ENCODE data around the gene PRR16.

Gene PRR16

GRCh38 chr5:120544043-120544442 lies 79.9 kb downstream of the PRR16 start:
- no peak overlapping the region for H2AK5ac ChIP-seq (ENCODE audit: low read length)
- H2BK120ac ChIP-seq (ENCODE audit: low read depth, low read length) = no peak overlapping the region
- no peaks in the 10 kb centered on the region for H3K27me3 ChIP-seq (ENCODE audit: insufficient read depth, low read length, poor library complexity)
- no peak overlapping the region for H3K9ac ChIP-seq (ENCODE audit: low read length)
- no peak overlapping the region for H4K8ac ChIP-seq (ENCODE audit: low read depth, low read length)
- no peak overlapping the region for H2BK5ac ChIP-seq (ENCODE audit: low read length)
- no peaks in the 10 kb centered on the region for H3K4me1 ChIP-seq (ENCODE audit: control insufficient read depth, low read depth, low read length)
- H3K79me2 ChIP-seq (ENCODE audit: control insufficient read depth, insufficient read depth, low read length) = no peaks in the 10 kb centered on the region
- no peak overlapping the region for H3K27ac ChIP-seq (ENCODE audit: low read depth, low read length)
- H3K56ac ChIP-seq (ENCODE audit: low read length) = no peak overlapping the region
- H3K79me1 ChIP-seq (ENCODE audit: low read length) = no peaks in the 10 kb centered on the region
- no peak overlapping the region for H3K23ac ChIP-seq (ENCODE audit: low read length)
- no peak overlapping the region for H3K18ac ChIP-seq (ENCODE audit: low read length)
- no CpG with 5 or more reads among the region's 2 CpGs for WGBS (ENCODE audit: extremely low coverage, insufficient coverage, low lambda C conversion rate)
- H3K4me3 ChIP-seq (ENCODE audit: low read length) = no peak overlapping the region
- H3K36me3 ChIP-seq (ENCODE audit: control insufficient read depth, insufficient read depth, low read length) = no peaks in the 10 kb centered on the region
- H2BK15ac ChIP-seq (replicated peaks; ENCODE audit: low read depth) = no peak overlapping the region
- H3K4me2 ChIP-seq (ENCODE audit: low read length) = no peak overlapping the region
- no peak for DNase-seq
- no peak overlapping the region for H4K5ac ChIP-seq (ENCODE audit: low read length)
- no peak overlapping the region for H3K4ac ChIP-seq (ENCODE audit: low read depth, low read length)

GRCh38 chr5:120545007-120545406 lies 80.9 kb downstream of the PRR16 start:
- Histone ChIP-seq H3K4me3 (ENCODE audit: low read length) (no peak overlapping the region), H3K4ac (ENCODE audit: low read depth, low read length) (no peak overlapping the region), H2BK15ac (replicated peaks; ENCODE audit: low read depth) (no peak overlapping the region), H2AK5ac (ENCODE audit: low read length) (no peak overlapping the region), H3K56ac (ENCODE audit: low read length) (no peak overlapping the region), H3K27me3 (ENCODE audit: insufficient read depth, low read length, poor library complexity) (no peaks in the 10 kb centered on the region), H3K36me3 (ENCODE audit: control insufficient read depth, insufficient read depth, low read length) (no peaks in the 10 kb centered on the region), H3K79me2 (ENCODE audit: control insufficient read depth, insufficient read depth, low read length) (no peaks in the 10 kb centered on the region), H3K9ac (ENCODE audit: low read length) (no peak overlapping the region), H3K18ac (ENCODE audit: low read length) (no peak overlapping the region), H3K4me2 (ENCODE audit: low read length) (no peak overlapping the region), H3K23ac (ENCODE audit: low read length) (no peak overlapping the region), H2BK120ac (ENCODE audit: low read depth, low read length) (no peak overlapping the region), H2BK5ac (ENCODE audit: low read length) (no peak overlapping the region), H4K5ac (ENCODE audit: low read length) (no peak overlapping the region), H4K8ac (ENCODE audit: low read depth, low read length) (no peak overlapping the region), H3K4me1 (ENCODE audit: control insufficient read depth, low read depth, low read length) (no peaks in the 10 kb centered on the region), H3K79me1 (ENCODE audit: low read length) (no peaks in the 10 kb centered on the region), H3K27ac (ENCODE audit: low read depth, low read length) (no peak overlapping the region)
- 100% methylated on average over 2 of the region's 3 CpGs for WGBS (ENCODE audit: extremely low coverage, insufficient coverage, low lambda C conversion rate)
- no peak for DNase-seq

GRCh38 chr5:120545951-120546350 lies 81.9 kb downstream of the PRR16 start:
- Histone ChIP-seq H2AK5ac (ENCODE audit: low read length) (no peak overlapping the region), H3K4me3 (ENCODE audit: low read length) (no peak overlapping the region), H3K23ac (ENCODE audit: low read length) (no peak overlapping the region), H3K79me2 (ENCODE audit: control insufficient read depth, insufficient read depth, low read length) (no peaks in the 10 kb centered on the region), H3K4ac (ENCODE audit: low read depth, low read length) (no peak overlapping the region), H3K36me3 (ENCODE audit: control insufficient read depth, insufficient read depth, low read length) (no peaks in the 10 kb centered on the region), H2BK5ac (ENCODE audit: low read length) (no peak overlapping the region), H3K27ac (ENCODE audit: low read depth, low read length) (no peak overlapping the region), H4K5ac (ENCODE audit: low read length) (no peak overlapping the region), H3K79me1 (ENCODE audit: low read length) (no peaks in the 10 kb centered on the region), H2BK15ac (replicated peaks; ENCODE audit: low read depth) (no peak overlapping the region), H4K8ac (ENCODE audit: low read depth, low read length) (no peak overlapping the region), H3K18ac (ENCODE audit: low read length) (no peak overlapping the region), H3K9ac (ENCODE audit: low read length) (no peak overlapping the region), H3K4me2 (ENCODE audit: low read length) (no peak overlapping the region), H2BK120ac (ENCODE audit: low read depth, low read length) (no peak overlapping the region), H3K4me1 (ENCODE audit: control insufficient read depth, low read depth, low read length) (no peaks in the 10 kb centered on the region), H3K56ac (ENCODE audit: low read length) (no peak overlapping the region), H3K27me3 (ENCODE audit: insufficient read depth, low read length, poor library complexity) (no peaks in the 10 kb centered on the region)
- DNase-seq = no peak
- no CpG with 5 or more reads among the region's 3 CpGs for WGBS (ENCODE audit: extremely low coverage, insufficient coverage, low lambda C conversion rate)

GRCh38 chr5:120546922-120547321 lies 82.8 kb downstream of the PRR16 start:
- H2BK15ac ChIP-seq (replicated peaks; ENCODE audit: low read depth) = no peak overlapping the region
- DNase-seq = peak; percentile 55

GRCh38 chr5:120550358-120550757 lies 86.3 kb downstream of the PRR16 start:
- H2AK5ac ChIP-seq (ENCODE audit: low read length) = no peak overlapping the region
- H2BK5ac ChIP-seq (ENCODE audit: low read length) = no peak overlapping the region
- H3K79me2 ChIP-seq (ENCODE audit: control insufficient read depth, insufficient read depth, low read length) = no peaks in the 10 kb centered on the region
- H3K27me3 ChIP-seq (ENCODE audit: insufficient read depth, low read length, poor library complexity) = no peaks in the 10 kb centered on the region
- no peak overlapping the region for H4K5ac ChIP-seq (ENCODE audit: low read length)
- no peak overlapping the region for H3K4me3 ChIP-seq (ENCODE audit: low read length)
- no peak overlapping the region for H3K56ac ChIP-seq (ENCODE audit: low read length)
- H3K4ac ChIP-seq (ENCODE audit: low read depth, low read length) = no peak overlapping the region
- no peak overlapping the region for H2BK15ac ChIP-seq (replicated peaks; ENCODE audit: low read depth)
- H3K18ac ChIP-seq (ENCODE audit: low read length) = no peak overlapping the region
- no peak overlapping the region for H3K4me2 ChIP-seq (ENCODE audit: low read length)
- WGBS (ENCODE audit: extremely low coverage, insufficient coverage, low lambda C conversion rate) = no CpG with 5 or more reads among the region's 2 CpGs
- H3K9ac ChIP-seq (ENCODE audit: low read length) = no peak overlapping the region
- no peaks in the 10 kb centered on the region for H3K4me1 ChIP-seq (ENCODE audit: control insufficient read depth, low read depth, low read length)
- DNase-seq = no peak
- H4K8ac ChIP-seq (ENCODE audit: low read depth, low read length) = no peak overlapping the region
- no peak overlapping the region for H2BK120ac ChIP-seq (ENCODE audit: low read depth, low read length)
- H3K23ac ChIP-seq (ENCODE audit: low read length) = no peak overlapping the region
- H3K79me1 ChIP-seq (ENCODE audit: low read length) = no peaks in the 10 kb centered on the region
- H3K27ac ChIP-seq (ENCODE audit: low read depth, low read length) = no peak overlapping the region
- no peaks in the 10 kb centered on the region for H3K36me3 ChIP-seq (ENCODE audit: control insufficient read depth, insufficient read depth, low read length)

More at GRCh38 chr5:120546922-120547321, 82.8 kb downstream of the PRR16 start:
- Histone ChIP-seq H2BK5ac (ENCODE audit: low read length) (no peak overlapping the region), H3K18ac (ENCODE audit: low read length) (no peak overlapping the region), H4K5ac (ENCODE audit: low read length) (no peak overlapping the region), H3K36me3 (ENCODE audit: control insufficient read depth, insufficient read depth, low read length) (no peaks in the 10 kb centered on the region), H3K4me3 (ENCODE audit: low read length) (no peak overlapping the region), H2BK120ac (ENCODE audit: low read depth, low read length) (no peak overlapping the region), H3K56ac (ENCODE audit: low read length) (no peak overlapping the region), H3K4me1 (ENCODE audit: control insufficient read depth, low read depth, low read length) (no peaks in the 10 kb centered on the region), H3K9ac (ENCODE audit: low read length) (no peak overlapping the region), H4K8ac (ENCODE audit: low read depth, low read length) (no peak overlapping the region), H3K23ac (ENCODE audit: low read length) (no peak overlapping the region), H3K79me1 (ENCODE audit: low read length) (no peaks in the 10 kb centered on the region), H3K27me3 (ENCODE audit: insufficient read depth, low read length, poor library complexity) (no peaks in the 10 kb centered on the region), H3K4ac (ENCODE audit: low read depth, low read length) (no peak overlapping the region), H3K79me2 (ENCODE audit: control insufficient read depth, insufficient read depth, low read length) (no peaks in the 10 kb centered on the region), H3K27ac (ENCODE audit: low read depth, low read length) (no peak overlapping the region), H3K4me2 (ENCODE audit: low read length) (no peak overlapping the region), H2AK5ac (ENCODE audit: low read length) (no peak overlapping the region)
- no CpG with 5 or more reads among the region's 2 CpGs for WGBS (ENCODE audit: extremely low coverage, insufficient coverage, low lambda C conversion rate)

GRCh38 chr5:120552638-120553037 lies 88.5 kb downstream of the PRR16 start:
- no peak for DNase-seq
- no peak overlapping the region for H2AK5ac ChIP-seq (ENCODE audit: low read length)
- H3K4me3 ChIP-seq (ENCODE audit: low read length) = no peak overlapping the region
- no peak overlapping the region for H3K9ac ChIP-seq (ENCODE audit: low read length)
- no peaks in the 10 kb centered on the region for H3K36me3 ChIP-seq (ENCODE audit: control insufficient read depth, insufficient read depth, low read length)
- no peak overlapping the region for H2BK120ac ChIP-seq (ENCODE audit: low read depth, low read length)
- H2BK5ac ChIP-seq (ENCODE audit: low read length) = no peak overlapping the region
- H3K18ac ChIP-seq (ENCODE audit: low read length) = no peak overlapping the region
- H3K27ac ChIP-seq (ENCODE audit: low read depth, low read length) = no peak overlapping the region
- no CpG with 5 or more reads among the region's 3 CpGs for WGBS (ENCODE audit: extremely low coverage, insufficient coverage, low lambda C conversion rate)
- no peaks in the 10 kb centered on the region for H3K79me2 ChIP-seq (ENCODE audit: control insufficient read depth, insufficient read depth, low read length)
- no peak overlapping the region for H3K23ac ChIP-seq (ENCODE audit: low read length)
- H3K79me1 ChIP-seq (ENCODE audit: low read length) = no peaks in the 10 kb centered on the region
- no peak overlapping the region for H3K4ac ChIP-seq (ENCODE audit: low read depth, low read length)
- H4K8ac ChIP-seq (ENCODE audit: low read depth, low read length) = no peak overlapping the region
- no peak overlapping the region for H3K56ac ChIP-seq (ENCODE audit: low read length)
- no peak overlapping the region for H3K4me2 ChIP-seq (ENCODE audit: low read length)
- no peaks in the 10 kb centered on the region for H3K27me3 ChIP-seq (ENCODE audit: insufficient read depth, low read length, poor library complexity)
- no peak overlapping the region for H2BK15ac ChIP-seq (replicated peaks; ENCODE audit: low read depth)
- no peak overlapping the region for H4K5ac ChIP-seq (ENCODE audit: low read length)
- H3K4me1 ChIP-seq (ENCODE audit: control insufficient read depth, low read depth, low read length) = no peaks in the 10 kb centered on the region

Measured in mesendoderm (in vitro differentiated cells).